K562 (cell line): ENCODE measurements around the gene TIFAB. TPM values are rescaled to one million over a fixed set of nuclear protein-coding genes. Genes with fewer than 3 reads are reported as not detected.

Experiments used
- ATAC-seq: fragments of 200-7000 bp; cut with Tn5 transposase; 3 replicates; pipeline ENCODE4 v1.9.1; 2020; ENCODE audit warnings: moderate library complexity
- BruUV-seq: library from RNA; stranded (reverse); fragments of 400-500 nt; replicated peaks from 2 replicates; lab custom pipeline; 2021; lab: Mats Ljungman, UMichigan
- CTCF ChIA-PET: fragments of 300-600 bp; formaldehyde crosslinking; extraction: SDS; loops from one replicate; lab custom pipeline; 2021; ENCODE audit warnings: low intra/inter-chr PET ratio; lab: Yijun Ruan, JAX
- POLR2A ChIA-PET: fragments of 300-600, 350-650 bp; sonication (Branson Sonifier 250); formaldehyde crosslinking; extraction: SDS; loops from one replicate; lab custom pipeline; 2021; ENCODE audit warnings: antibody characterized with exemption, inconsistent platforms; lab: Yijun Ruan, JAX
- DNase-seq, 4 experiments: peaks; one replicate each; pipeline versions ENCODE4 v3.0.0 to v3.0.0-alpha.2; 2011 to 2018; ENCODE audit warnings: low spot score in 3 of 4, mixed read lengths in 3 of 4; ENCODE audit errors: extremely low read depth in 1 of 4
- FAIRE-seq: peaks from 2 replicates; lab custom pipeline; 2011; peaks lifted over from hg19 to GRCh38; lab: Jason Lieb, UNC
- H2AFZ ChIP-seq: 2 replicates; pipeline ENCODE4 v1.6.0; 2011; ENCODE audit warnings: low read depth, low read length, control low read depth, inconsistent platforms
- H3K27ac ChIP-seq: fragments of 200-600 bp; 3 replicates; pipeline ENCODE4 v1.8.0; 2011; ENCODE audit warnings: low read depth, mild to moderate bottlenecking, control low read depth, inconsistent platforms, low read length, moderate library complexity, mixed read lengths; ENCODE audit errors: extremely low read depth
- H3K27me3 ChIP-seq, 2 experiments: fragments of 300-600 bp in 1 of 2; 2 replicates in 1 of 2; 3 replicates in 1 of 2; pipeline versions ENCODE4 v1.6.0 to v1.8.0; 2011; ENCODE audit warnings: inconsistent platforms in 2 of 2, low read length in 2 of 2, mild to moderate bottlenecking in 1 of 2, mixed read lengths in 1 of 2, moderate library complexity in 1 of 2; ENCODE audit not compliant: control insufficient read depth in 2 of 2, insufficient read depth in 2 of 2
- H3K36me3 ChIP-seq: fragments of 300-600 bp; 3 replicates; pipeline ENCODE4 v1.8.0; 2011; ENCODE audit warnings: mild to moderate bottlenecking, low read length, inconsistent platforms; ENCODE audit not compliant: control insufficient read depth, insufficient read depth
- H3K4me1 ChIP-seq, 2 experiments: fragments of 200-600 bp in 1 of 2; replicated peaks in 1 of 2; 2 replicates in 1 of 2; 3 replicates in 1 of 2; pipeline versions ENCODE4 v1.5.1 to v1.8.0; 2011; ENCODE audit warnings: inconsistent platforms in 2 of 2, low read length in 2 of 2, mild to moderate bottlenecking in 1 of 2, mixed read lengths in 1 of 2, moderate library complexity in 1 of 2; ENCODE audit not compliant: control insufficient read depth in 2 of 2, insufficient read depth in 2 of 2
- H3K4me2 ChIP-seq: 2 replicates; pipeline ENCODE4 v1.6.1; 2011; ENCODE audit warnings: low read length, control low read depth, inconsistent platforms, mixed read lengths; ENCODE audit not compliant: insufficient read depth
- H3K4me3 ChIP-seq: fragments of 200-600 bp; sonication (generic), shearing (Covaris generic); 2 replicates; pipeline ENCODE4 v1.5.1; 2016; ENCODE audit warnings: control low read depth, inconsistent platforms
- H3K79me2 ChIP-seq: fragments of 200-600 bp; 3 replicates; pipeline ENCODE4 v1.8.0; 2011; ENCODE audit warnings: low read length, inconsistent platforms; ENCODE audit not compliant: control insufficient read depth, insufficient read depth
- H3K9ac ChIP-seq, 2 experiments: 2 replicates each; pipeline versions ENCODE4 v1.6.0 to v1.6.1; 2011; ENCODE audit warnings: low read depth in 2 of 2, low read length in 2 of 2, control low read depth in 1 of 2, inconsistent platforms in 1 of 2, mild to moderate bottlenecking in 1 of 2, mixed read lengths in 1 of 2; ENCODE audit not compliant: insufficient read depth in 1 of 2
- H3K9me1 ChIP-seq: one replicate; pipeline ENCODE4 v1.6.0; 2011; ENCODE audit warnings: inconsistent platforms, mild to moderate bottlenecking, low read length, moderate library complexity; ENCODE audit not compliant: control insufficient read depth, insufficient read depth
- H3K9me3 ChIP-seq: replicated peaks from 2 replicates; pipeline ENCODE4 v1.5.1; 2011; ENCODE audit warnings: low read depth, low read length, inconsistent platforms; ENCODE audit not compliant: control insufficient read depth, insufficient read depth
- H4K20me1 ChIP-seq: replicated peaks from 2 replicates; pipeline ENCODE4 v1.6.1; 2011; ENCODE audit warnings: low read length, inconsistent platforms, mixed read lengths; ENCODE audit not compliant: control insufficient read depth, insufficient read depth
- GATAD2A ChIP-seq: fragments of 450-650 bp; IDR thresholded peaks from 2 replicates; pipeline ENCODE4 v1.6.1; 2017
- HDAC3 ChIP-seq: fragments of 450-650 bp; IDR thresholded peaks from 2 replicates; pipeline ENCODE4 v1.6.1; 2018; ENCODE audit warnings: borderline replicate concordance, mild to moderate bottlenecking, moderate library complexity; ENCODE audit not compliant: partially characterized antibody
- MYC ChIP-seq, 2 experiments: fragments of 250-450 bp in 1 of 2; sonication (Bioruptor Pico) in 1 of 2; IDR thresholded peaks; 2 replicates each; pipeline versions ENCODE4 v1.5.1 to v1.6.1; 2012 to 2021; ENCODE audit warnings: low read depth in 2 of 2, borderline replicate concordance in 1 of 2, improper control_type of control experiment in 1 of 2, low read length in 1 of 2, mild to moderate bottlenecking in 1 of 2, moderate library complexity in 1 of 2
- NCOA1 ChIP-seq: fragments of 450-650 bp; IDR thresholded peaks from 2 replicates; pipeline ENCODE4 v1.6.1; 2016; ENCODE audit warnings: low read depth
- RBM15 ChIP-seq: fragments of 200-400 bp; formaldehyde crosslinking; IDR thresholded peaks from 2 replicates; pipeline ENCODE4 v1.6.1; 2018; ENCODE audit warnings: mild to moderate bottlenecking, low read length, moderate library complexity; ENCODE audit not compliant: insufficient read depth
- SETDB1 ChIP-seq: IDR thresholded peaks from one replicate; pipeline ENCODE4 v1.6.1; 2012; ENCODE audit warnings: low read length, control low read depth, inconsistent platforms
- STAG1 ChIP-seq: sonication (generic); formaldehyde crosslinking; IDR thresholded peaks from 2 replicates; pipeline ENCODE4 v1.5.0; 2020; ENCODE audit warnings: missing genetic modification reagents, borderline replicate concordance
- TRIM28 ChIP-seq: fragments of 450-650 bp; IDR thresholded peaks from 2 replicates; pipeline ENCODE4 v1.6.1; 2017
- ZBTB1 ChIP-seq: sonication (generic); formaldehyde crosslinking; IDR thresholded peaks from 2 replicates; pipeline ENCODE4 v1.8.1; 2023; ENCODE audit warnings: missing genetic modification reagents, low read depth, mild to moderate bottlenecking, borderline replicate concordance
- WGBS: fragments of 100-300 bp; shearing (Covaris generic); methylation state at CpG from one replicate; pipeline ENCODE4 v1.1.6; 2016; ENCODE audit warnings: low coverage, mixed read lengths; ENCODE audit not compliant: insufficient coverage; ENCODE audit errors: missing lambda C conversion rate; 5-methylcytosine and 5-hydroxymethylcytosine counted together
- in situ Hi-C: fragments of 300-500 bp; cut with MboI; formaldehyde crosslinking; loops from 4 replicates; pipeline ENCODE4 v1.15.0; 2018; ENCODE audit warnings: inconsistent platforms, mixed read lengths
- intact Hi-C: fragments of 100-400 bp; cut with micrococcal nuclease; formaldehyde crosslinking; loops from 2 replicates; pipeline ENCODE4 v1.14.2; 2022
- polyA plus RNA-seq, 8 experiments: library from polyadenylated mRNA; depleted of rRNA in 4 of 8; stranded (reverse) in 5 of 8; unstranded in 3 of 8; fragments of >200 nt; fragmentation: Nextera tagmentation in 2 of 8; fragmentation: Illumina TruSeq in 1 of 8; extraction: Ambion mirVana in 2 of 8; extraction: Trizol in 1 of 8; gene quantifications; 2 replicates each; pipeline versions ENCODE4 v1.2.1 to v1.2.3, GENCODE V29; 2011 to 2014; ENCODE audit warnings: inconsistent platforms in 1 of 8, missing spikeins in 1 of 8
- total RNA-seq, 7 experiments: library from RNA; depleted of rRNA in 6 of 7; stranded (reverse); fragments of >200 nt in 6 of 7; fragmentation: Illumina TruSeq in 2 of 7; extraction: Trizol in 2 of 7; gene quantifications; 2 replicates each; pipeline versions ENCODE4 v1.2.1 to v1.2.3, GENCODE V29; 2011 to 2021; ENCODE audit warnings: low replicate concordance in 1 of 7
- TF ChIP-seq, protein P1 (sequence below): IDR thresholded peaks from 3 replicates; pipeline ENCODE4 v1.6.1; 2011; ENCODE audit warnings: borderline replicate concordance, mild to moderate bottlenecking, moderate library complexity; ENCODE audit not compliant: insufficient read length; ENCODE audit errors: extremely low read depth
- TF ChIP-seq, protein P2 (sequence below): fragments of 250-450 bp; sonication (Bioruptor Pico); IDR thresholded peaks from 2 replicates; pipeline ENCODE4 v1.4.0; 2020; ENCODE audit warnings: mild to moderate bottlenecking
- TF ChIP-seq, protein P3 (sequence below): sonication (generic); formaldehyde crosslinking; IDR thresholded peaks from 2 replicates; pipeline ENCODE4 v1.8.0; 2023; ENCODE audit warnings: mild to moderate bottlenecking, missing genetic modification reagents
- TF ChIP-seq, protein P4 (sequence below), 2 experiments: fragments of 450-650 bp; conservative IDR thresholded peaks; 2 replicates each; pipeline ENCODE4 v1.6.1; 2017; ENCODE audit warnings: mild to moderate bottlenecking in 2 of 2, moderate library complexity in 2 of 2

The TIFAB gene
- total and polyA plus RNA-seq, 9 of the 15 experiments (the other 6 are each of a cell fraction or from before 2014, with no cell fraction given), result not detected

DNA sequence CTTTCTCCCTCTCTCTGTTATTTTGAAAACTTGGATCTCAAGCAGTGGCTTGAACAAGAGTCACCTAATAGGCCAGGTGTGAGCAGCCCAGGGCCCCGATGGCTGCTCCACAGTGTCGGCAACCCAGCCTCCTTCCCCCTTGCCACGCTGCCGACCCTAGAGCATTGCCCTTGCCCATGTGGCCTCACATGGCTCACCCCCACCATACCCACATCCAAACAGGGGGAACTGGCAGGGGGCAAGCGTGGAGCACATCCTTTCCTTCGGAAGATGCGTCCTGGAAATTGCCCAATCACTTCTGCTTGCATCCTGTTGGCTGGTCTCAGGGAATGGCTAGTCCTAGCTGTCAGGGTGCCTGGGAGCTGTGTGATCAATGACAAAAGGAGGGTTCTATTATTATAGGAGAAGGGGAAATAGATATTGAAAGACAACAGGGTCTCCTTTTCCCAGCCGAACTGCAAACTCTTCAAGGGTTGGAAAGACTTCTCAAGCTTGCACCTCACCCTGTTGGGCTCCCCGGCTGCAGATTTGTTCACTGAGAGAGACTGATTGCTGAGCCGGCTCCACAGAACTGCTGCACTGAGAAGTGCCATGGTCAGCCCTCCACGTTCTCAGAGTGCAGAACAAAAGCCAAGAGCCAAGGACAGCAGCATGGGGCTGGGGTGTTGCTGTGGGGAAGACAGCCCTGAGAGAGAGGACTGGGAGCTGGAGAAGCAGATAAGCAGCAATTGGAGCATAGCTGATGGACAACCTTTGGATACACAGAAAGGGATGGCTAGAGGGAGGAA lies 8.3 kb upstream of the TIFAB start:
- CTCF ChIA-PET, result interaction anchor here (0.9 kb wide), 1 partner anchor 98 kb away, joined by 3 read pairs; no protein-coding TSS in a partner anchor
- Histone ChIP-seq H2AFZ (no peak overlapping the region), H3K4me3 (no peak overlapping the region), H3K9me1 (no peaks in the 10 kb centered on the region), H3K27ac (no peak overlapping the region), H3K9ac (peak overlapping the region in 1 of 2 experiments; percentile 21; a peak in 1 of 4 replicates), H3K4me1 (peaks cover 26 to 43% of the 10 kb centered on the region in 2 experiments), H4K20me1 (no peaks in the 10 kb centered on the region), H3K4me2 (no peak overlapping the region), H3K9me3 (no peaks in the 10 kb centered on the region), H3K36me3 (no peaks in the 10 kb centered on the region), H3K27me3 (peaks cover 0 to 9% of the 10 kb centered on the region in 2 experiments; a peak in 2 of 5 replicates), H3K79me2 (peaks cover 4% of the 10 kb centered on the region; the same call in 1 of the 3 replicates)
- intact Hi-C loops (no loop called here), in situ Hi-C loops (loop anchor here (5.0 to 10.0 kb wide), 2 partner anchors 264 to 357 kb away; no protein-coding TSS in a partner anchor)
- DNase-seq (no peak), FAIRE-seq (no peak), ATAC-seq (no peak)
- POLR2A ChIA-PET, result interaction anchor here (0.6 to 0.8 kb wide), 2 partner anchors 26 to 95 kb away, joined by 3 read pairs; no protein-coding TSS in a partner anchor
- BruUV-seq, result no TSS peak
- 63% methylated on average over 11 of the region's 11 CpGs for WGBS
- TF ChIP-seq RBM15 (no peak), STAG1 (CRISPR knock-in tag) (no peak), ZBTB1 (CRISPR knock-in tag) (no peak), TRIM28 (no peak), HDAC3 (no peak), SETDB1 (no peak), NCOA1 (no peak), MYC (IDR thresholded peaks at IDR 0.05; ENCODE audit: low read depth, low read length) (no peak), MYC (CRISPR knock-in tag; IDR thresholded peaks at IDR 0.05; ENCODE audit: borderline replicate concordance, low read depth) (no peak), GATAD2A (no peak)
- TF ChIP-seq, protein P1, sequence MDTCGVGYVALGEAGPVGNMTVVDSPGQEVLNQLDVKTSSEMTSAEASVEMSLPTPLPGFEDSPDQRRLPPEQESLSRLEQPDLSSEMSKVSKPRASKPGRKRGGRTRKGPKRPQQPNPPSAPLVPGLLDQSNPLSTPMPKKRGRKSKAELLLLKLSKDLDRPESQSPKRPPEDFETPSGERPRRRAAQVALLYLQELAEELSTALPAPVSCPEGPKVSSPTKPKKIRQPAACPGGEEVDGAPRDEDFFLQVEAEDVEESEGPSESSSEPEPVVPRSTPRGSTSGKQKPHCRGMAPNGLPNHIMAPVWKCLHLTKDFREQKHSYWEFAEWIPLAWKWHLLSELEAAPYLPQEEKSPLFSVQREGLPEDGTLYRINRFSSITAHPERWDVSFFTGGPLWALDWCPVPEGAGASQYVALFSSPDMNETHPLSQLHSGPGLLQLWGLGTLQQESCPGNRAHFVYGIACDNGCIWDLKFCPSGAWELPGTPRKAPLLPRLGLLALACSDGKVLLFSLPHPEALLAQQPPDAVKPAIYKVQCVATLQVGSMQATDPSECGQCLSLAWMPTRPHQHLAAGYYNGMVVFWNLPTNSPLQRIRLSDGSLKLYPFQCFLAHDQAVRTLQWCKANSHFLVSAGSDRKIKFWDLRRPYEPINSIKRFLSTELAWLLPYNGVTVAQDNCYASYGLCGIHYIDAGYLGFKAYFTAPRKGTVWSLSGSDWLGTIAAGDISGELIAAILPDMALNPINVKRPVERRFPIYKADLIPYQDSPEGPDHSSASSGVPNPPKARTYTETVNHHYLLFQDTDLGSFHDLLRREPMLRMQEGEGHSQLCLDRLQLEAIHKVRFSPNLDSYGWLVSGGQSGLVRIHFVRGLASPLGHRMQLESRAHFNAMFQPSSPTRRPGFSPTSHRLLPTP, result no peak
- TF ChIP-seq, protein P2, sequence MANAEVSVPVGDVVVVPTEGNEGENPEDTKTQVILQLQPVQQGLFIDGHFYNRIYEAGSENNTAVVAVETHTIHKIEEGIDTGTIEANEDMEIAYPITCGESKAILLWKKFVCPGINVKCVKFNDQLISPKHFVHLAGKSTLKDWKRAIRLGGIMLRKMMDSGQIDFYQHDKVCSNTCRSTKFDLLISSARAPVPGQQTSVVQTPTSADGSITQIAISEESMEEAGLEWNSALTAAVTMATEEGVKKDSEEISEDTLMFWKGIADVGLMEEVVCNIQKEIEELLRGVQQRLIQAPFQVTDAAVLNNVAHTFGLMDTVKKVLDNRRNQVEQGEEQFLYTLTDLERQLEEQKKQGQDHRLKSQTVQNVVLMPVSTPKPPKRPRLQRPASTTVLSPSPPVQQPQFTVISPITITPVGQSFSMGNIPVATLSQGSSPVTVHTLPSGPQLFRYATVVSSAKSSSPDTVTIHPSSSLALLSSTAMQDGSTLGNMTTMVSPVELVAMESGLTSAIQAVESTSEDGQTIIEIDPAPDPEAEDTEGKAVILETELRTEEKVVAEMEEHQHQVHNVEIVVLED (CRISPR knock-in tag), result no peak
- TF ChIP-seq, protein P3, sequence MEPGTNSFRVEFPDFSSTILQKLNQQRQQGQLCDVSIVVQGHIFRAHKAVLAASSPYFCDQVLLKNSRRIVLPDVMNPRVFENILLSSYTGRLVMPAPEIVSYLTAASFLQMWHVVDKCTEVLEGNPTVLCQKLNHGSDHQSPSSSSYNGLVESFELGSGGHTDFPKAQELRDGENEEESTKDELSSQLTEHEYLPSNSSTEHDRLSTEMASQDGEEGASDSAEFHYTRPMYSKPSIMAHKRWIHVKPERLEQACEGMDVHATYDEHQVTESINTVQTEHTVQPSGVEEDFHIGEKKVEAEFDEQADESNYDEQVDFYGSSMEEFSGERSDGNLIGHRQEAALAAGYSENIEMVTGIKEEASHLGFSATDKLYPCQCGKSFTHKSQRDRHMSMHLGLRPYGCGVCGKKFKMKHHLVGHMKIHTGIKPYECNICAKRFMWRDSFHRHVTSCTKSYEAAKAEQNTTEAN, result no peak
- TF ChIP-seq, protein P4, sequence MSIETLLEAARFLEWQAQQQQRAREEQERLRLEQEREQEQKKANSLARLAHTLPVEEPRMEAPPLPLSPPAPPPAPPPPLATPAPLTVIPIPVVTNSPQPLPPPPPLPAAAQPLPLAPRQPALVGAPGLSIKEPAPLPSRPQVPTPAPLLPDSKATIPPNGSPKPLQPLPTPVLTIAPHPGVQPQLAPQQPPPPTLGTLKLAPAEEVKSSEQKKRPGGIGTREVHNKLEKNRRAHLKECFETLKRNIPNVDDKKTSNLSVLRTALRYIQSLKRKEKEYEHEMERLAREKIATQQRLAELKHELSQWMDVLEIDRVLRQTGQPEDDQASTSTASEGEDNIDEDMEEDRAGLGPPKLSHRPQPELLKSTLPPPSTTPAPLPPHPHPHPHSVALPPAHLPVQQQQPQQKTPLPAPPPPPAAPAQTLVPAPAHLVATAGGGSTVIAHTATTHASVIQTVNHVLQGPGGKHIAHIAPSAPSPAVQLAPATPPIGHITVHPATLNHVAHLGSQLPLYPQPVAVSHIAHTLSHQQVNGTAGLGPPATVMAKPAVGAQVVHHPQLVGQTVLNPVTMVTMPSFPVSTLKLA (conservative IDR thresholded peaks at IDR 0.05), result no peak
